ENCODE results near the gene TSPEAR.

The TSPEAR gene

DNA sequence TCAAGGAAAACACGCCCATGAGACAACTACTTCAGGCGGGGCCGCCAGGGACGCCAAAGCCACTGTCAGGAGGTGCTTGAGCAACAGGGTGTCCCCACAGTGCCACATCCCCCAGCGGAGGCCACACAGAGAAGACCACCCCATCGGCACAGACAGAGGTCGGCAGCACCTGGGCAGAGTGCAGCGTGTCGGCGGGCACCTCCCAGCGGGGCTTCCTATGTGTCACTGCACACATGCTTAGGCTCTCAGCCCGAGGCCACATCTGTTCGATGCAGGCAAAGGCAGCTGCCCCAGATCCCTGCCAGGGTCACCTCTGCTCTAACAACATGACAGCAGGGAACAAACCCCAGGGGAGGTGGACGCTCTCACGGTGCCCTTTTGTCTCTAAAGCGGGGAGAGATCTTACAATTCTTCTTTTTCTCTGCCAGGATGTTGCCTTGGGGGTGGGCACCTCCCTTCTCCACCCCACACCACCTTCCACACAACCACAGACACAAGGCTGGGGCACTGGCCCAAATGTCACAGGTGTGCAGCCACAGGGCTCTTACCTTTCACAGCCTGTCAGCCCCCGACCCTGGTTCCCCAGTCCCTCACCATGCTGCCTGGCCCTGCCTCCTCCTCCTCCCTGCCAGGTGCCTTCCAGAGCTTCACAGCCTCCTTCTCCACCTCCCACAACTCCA, 95.3 kb downstream of the TSPEAR start:
- TF ChIP-seq MYC (IDR thresholded peaks at IDR 0.05; ENCODE audit: low read depth, low read length) (no peak), POLR2A (IDR thresholded peaks at IDR 0.05; ENCODE audit: extremely low read depth, insufficient read length) (no peak)
- TF ChIP-seq, protein P1, sequence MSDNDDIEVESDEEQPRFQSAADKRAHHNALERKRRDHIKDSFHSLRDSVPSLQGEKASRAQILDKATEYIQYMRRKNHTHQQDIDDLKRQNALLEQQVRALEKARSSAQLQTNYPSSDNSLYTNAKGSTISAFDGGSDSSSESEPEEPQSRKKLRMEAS (IDR thresholded peaks at IDR 0.05; ENCODE audit: low read depth, low read length), result no peak
- TF ChIP-seq, protein P2, sequence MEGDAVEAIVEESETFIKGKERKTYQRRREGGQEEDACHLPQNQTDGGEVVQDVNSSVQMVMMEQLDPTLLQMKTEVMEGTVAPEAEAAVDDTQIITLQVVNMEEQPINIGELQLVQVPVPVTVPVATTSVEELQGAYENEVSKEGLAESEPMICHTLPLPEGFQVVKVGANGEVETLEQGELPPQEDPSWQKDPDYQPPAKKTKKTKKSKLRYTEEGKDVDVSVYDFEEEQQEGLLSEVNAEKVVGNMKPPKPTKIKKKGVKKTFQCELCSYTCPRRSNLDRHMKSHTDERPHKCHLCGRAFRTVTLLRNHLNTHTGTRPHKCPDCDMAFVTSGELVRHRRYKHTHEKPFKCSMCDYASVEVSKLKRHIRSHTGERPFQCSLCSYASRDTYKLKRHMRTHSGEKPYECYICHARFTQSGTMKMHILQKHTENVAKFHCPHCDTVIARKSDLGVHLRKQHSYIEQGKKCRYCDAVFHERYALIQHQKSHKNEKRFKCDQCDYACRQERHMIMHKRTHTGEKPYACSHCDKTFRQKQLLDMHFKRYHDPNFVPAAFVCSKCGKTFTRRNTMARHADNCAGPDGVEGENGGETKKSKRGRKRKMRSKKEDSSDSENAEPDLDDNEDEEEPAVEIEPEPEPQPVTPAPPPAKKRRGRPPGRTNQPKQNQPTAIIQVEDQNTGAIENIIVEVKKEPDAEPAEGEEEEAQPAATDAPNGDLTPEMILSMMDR (IDR thresholded peaks at IDR 0.05; ENCODE audit: low read depth, low read length), result no peak
- no peak for DNase-seq (ENCODE audit: low read depth)
- no peak overlapping the region for H3K4me3 ChIP-seq (ENCODE audit: low read depth, low read length)

DNA sequence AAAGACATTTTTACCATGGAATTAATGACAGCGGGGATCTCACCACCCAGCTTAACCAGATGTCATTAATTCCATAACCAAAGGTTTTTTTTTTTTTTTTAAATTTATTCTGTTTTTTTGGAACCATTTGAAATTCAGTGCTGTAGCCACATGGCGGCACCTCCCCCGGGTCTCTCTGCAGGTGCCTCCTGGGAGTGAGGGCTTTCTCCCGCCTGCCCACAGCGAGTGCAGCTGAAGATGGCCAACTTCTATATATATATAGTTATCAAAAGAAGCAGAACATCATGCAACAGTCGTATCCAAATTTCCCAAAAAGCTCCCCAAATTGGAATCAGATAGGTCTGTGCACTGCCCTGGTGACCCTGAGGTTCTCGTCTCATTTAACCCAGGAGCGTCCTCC, 95.9 kb downstream of the TSPEAR start:
- no peak for TF ChIP-seq POLR2A (IDR thresholded peaks at IDR 0.05; ENCODE audit: extremely low read depth, insufficient read length)
- TF ChIP-seq, protein P1 (IDR thresholded peaks at IDR 0.05; ENCODE audit: low read depth, low read length), result no peak
- TF ChIP-seq, protein P2 (IDR thresholded peaks at IDR 0.05; ENCODE audit: low read depth, low read length), result no peak
- no peak for TF ChIP-seq MYC (IDR thresholded peaks at IDR 0.05; ENCODE audit: low read depth, low read length)
- H3K4me3 ChIP-seq (ENCODE audit: low read depth, low read length), result no peak overlapping the region
- no peak for DNase-seq (ENCODE audit: low read depth)

DNA sequence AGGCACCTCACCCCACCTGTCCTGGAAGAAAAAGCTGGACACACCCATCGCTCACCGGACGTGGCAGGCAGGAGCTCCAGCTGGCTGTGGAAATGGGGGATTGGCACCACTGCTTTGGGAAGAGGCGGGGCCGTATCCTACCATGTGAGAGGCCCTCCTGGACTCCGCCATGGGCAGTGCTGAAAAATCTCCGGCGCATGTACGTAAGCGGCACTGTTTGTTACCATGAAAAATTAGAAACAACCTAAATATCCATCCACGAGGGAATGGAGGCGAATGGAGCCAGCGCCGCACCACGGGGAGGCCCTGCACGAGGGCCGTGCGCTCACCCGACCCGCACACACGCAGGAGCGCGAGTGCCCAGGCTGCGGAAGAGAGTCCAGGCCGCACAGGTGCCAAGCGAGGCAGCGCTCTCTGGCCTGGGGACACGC, 96.4 kb downstream of the TSPEAR start:
- TF ChIP-seq, protein P2 (IDR thresholded peaks at IDR 0.05; ENCODE audit: low read depth, low read length), result no peak
- TF ChIP-seq, protein P1 (IDR thresholded peaks at IDR 0.05; ENCODE audit: low read depth, low read length), result no peak
- TF ChIP-seq MYC (IDR thresholded peaks at IDR 0.05; ENCODE audit: low read depth, low read length) (no peak), POLR2A (IDR thresholded peaks at IDR 0.05; ENCODE audit: extremely low read depth, insufficient read length) (no peak)
- H3K4me3 ChIP-seq (ENCODE audit: low read depth, low read length), result no peak overlapping the region
- no peak for DNase-seq (ENCODE audit: low read depth)

DNA sequence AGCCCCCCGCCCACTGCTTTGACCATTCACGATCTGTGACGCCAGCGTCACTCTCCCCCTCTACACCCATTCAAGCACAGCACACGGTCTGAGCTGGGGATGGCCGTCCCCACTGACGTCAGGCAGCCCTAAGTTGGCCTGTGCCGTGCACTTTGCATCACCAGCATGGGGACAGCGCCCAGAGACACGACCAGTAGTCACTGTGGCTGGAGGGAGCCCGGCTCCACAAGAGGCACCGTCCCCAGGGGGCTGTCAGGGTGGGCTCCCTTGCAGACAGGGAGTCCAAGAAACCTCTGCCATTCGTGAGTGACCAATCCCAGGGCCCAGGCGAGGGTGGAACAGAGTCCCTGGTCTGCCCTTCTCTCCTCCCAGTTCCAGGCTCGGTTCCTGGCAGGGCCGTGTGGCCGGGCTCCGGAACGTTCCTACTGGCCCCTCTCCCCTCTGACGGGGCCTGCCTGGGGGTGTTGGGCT, 97.2 kb downstream of the TSPEAR start:
- H3K4me3 ChIP-seq (ENCODE audit: low read depth, low read length), result no peak overlapping the region
- no peak for DNase-seq (ENCODE audit: low read depth)
- TF ChIP-seq, protein P1 (IDR thresholded peaks at IDR 0.05; ENCODE audit: low read depth, low read length), result no peak
- TF ChIP-seq POLR2A (IDR thresholded peaks at IDR 0.05; ENCODE audit: extremely low read depth, insufficient read length) (no peak), MYC (IDR thresholded peaks at IDR 0.05; ENCODE audit: low read depth, low read length) (no peak)
- TF ChIP-seq, protein P2 (IDR thresholded peaks at IDR 0.05; ENCODE audit: low read depth, low read length), result no peak

DNA sequence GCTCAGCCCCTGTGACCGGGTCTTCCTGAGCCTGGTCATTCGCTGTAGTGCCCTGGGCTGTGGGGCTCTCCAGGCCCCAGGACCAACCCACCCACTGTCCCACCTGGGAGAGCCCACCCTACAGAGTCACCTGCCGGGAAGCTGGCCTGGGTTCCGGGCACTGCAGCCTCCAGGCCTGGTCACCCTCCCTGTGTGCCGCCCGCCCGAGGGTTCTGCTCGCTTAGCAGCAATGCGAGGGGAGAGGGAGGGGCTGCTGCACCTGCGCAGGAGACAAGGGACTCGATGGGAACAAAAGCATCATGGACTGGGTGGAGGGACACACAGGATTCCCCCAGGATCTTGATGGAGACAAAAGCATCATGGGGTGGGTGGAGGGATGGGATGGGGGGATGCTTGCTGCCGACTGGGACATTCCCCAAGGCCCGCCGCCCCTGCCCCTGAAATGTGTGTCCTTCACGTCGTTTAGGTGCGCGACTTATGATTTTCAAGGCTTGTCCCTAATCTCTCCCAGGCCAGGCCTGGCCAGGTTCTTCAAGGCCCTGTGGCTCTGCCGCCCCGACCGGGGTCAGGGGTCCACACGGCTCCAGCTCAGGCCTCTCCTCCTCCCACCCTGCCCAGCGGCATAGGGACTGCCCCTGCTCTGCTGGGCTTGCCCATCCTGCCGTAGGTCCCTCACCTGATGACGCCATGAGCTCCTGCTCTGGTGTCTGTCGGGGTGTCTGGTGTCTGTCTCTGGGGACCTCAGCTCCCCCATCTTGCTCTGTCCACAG, 97.8 kb downstream of the TSPEAR start:
- H3K4me3 ChIP-seq (ENCODE audit: low read depth, low read length), result no peak overlapping the region
- no peak for DNase-seq (ENCODE audit: low read depth)
- TF ChIP-seq, protein P1 (IDR thresholded peaks at IDR 0.05; ENCODE audit: low read depth, low read length), result no peak
- TF ChIP-seq POLR2A (IDR thresholded peaks at IDR 0.05; ENCODE audit: extremely low read depth, insufficient read length) (no peak), MYC (IDR thresholded peaks at IDR 0.05; ENCODE audit: low read depth, low read length) (no peak)
- TF ChIP-seq, protein P2 (IDR thresholded peaks at IDR 0.05; ENCODE audit: low read depth, low read length), result no peak

Data from NB4 (cell line).